Neural progenitor cell (in vitro differentiated cells): ENCODE results near the gene CEBPB.

Experiments used
- CTCF ChIP-seq: fragments of 200-600 bp; sonication (generic); IDR thresholded peaks from 2 replicates; pipeline ENCODE4 v1.5.1; 2017; ENCODE audit warnings: antibody characterized with exemption, mild to moderate bottlenecking
- EZH2 ChIP-seq: fragments of 200-600 bp; sonication (generic); IDR thresholded peaks from 2 replicates; pipeline ENCODE4 v1.6.1; 2017; ENCODE audit warnings: antibody characterized with exemption, mild to moderate bottlenecking, moderate library complexity
- EZH2phosphoT487 ChIP-seq: fragments of 200-600 bp; sonication (generic); IDR thresholded peaks from 2 replicates; pipeline ENCODE4 v1.6.1; 2017; ENCODE audit warnings: antibody characterized with exemption

GRCh38 chr20:50226093-50226974 is 35.7 kb downstream of the CEBPB start:
- TF ChIP-seq CTCF (no peak), EZH2 (no peak), EZH2phosphoT487 (no peak)
